B cell (primary cell): ENCODE measurements around the gene SMOC1.

ENCODE experiments used
- EZH2 ChIP-seq: IDR thresholded peaks from 2 replicates; pipeline ENCODE4 v1.6.1; 2012; ENCODE audit warnings: borderline replicate concordance, low read depth, mild to moderate bottlenecking, moderate library complexity, low read length; ENCODE audit not compliant: insufficient read depth, poor library complexity, severe bottlenecking
- TF ChIP-seq, protein P1 (sequence below): fragments of 200-600 bp; IDR thresholded peaks from one replicate; pipeline ENCODE4 v1.8.0; 2022; ENCODE audit warnings: antibody characterized with exemption, mild to moderate bottlenecking

- TF ChIP-seq, protein P1, sequence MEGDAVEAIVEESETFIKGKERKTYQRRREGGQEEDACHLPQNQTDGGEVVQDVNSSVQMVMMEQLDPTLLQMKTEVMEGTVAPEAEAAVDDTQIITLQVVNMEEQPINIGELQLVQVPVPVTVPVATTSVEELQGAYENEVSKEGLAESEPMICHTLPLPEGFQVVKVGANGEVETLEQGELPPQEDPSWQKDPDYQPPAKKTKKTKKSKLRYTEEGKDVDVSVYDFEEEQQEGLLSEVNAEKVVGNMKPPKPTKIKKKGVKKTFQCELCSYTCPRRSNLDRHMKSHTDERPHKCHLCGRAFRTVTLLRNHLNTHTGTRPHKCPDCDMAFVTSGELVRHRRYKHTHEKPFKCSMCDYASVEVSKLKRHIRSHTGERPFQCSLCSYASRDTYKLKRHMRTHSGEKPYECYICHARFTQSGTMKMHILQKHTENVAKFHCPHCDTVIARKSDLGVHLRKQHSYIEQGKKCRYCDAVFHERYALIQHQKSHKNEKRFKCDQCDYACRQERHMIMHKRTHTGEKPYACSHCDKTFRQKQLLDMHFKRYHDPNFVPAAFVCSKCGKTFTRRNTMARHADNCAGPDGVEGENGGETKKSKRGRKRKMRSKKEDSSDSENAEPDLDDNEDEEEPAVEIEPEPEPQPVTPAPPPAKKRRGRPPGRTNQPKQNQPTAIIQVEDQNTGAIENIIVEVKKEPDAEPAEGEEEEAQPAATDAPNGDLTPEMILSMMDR = no peak
- no peak for TF ChIP-seq EZH2
Measured at GRCh38 chr14:70061108-70061507, 181.9 kb downstream of the SMOC1 start.
